Osteocyte (in vitro differentiated cells): Measurements from ENCODE around the gene APH1A. TPM values are rescaled to one million over a fixed set of nuclear protein-coding genes. Genes with fewer than 3 reads are reported as not detected.
"Not testable (repeated sequence)": the region's sequence is repeated elsewhere in the genome, so short reads cannot be mapped to it uniquely, and the experiment has no call there.

Source experiments
- DNase-seq: peaks from one replicate; pipeline ENCODE4 v3.0.0; 2021; ENCODE audit warnings: mixed read lengths; ENCODE audit not compliant: unreplicated experiment; ENCODE audit errors: extremely low spot score
- H3K27ac Mint-ChIP-seq: one replicate; pipeline ENCODE4 v1.8.0; 2021; ENCODE audit warnings: mild to moderate bottlenecking, mixed read lengths; ENCODE audit not compliant: unreplicated experiment
- H3K27me3 Mint-ChIP-seq: one replicate; pipeline ENCODE4 v1.8.0; 2021; ENCODE audit warnings: mixed read lengths; ENCODE audit not compliant: unreplicated experiment
- H3K36me3 Mint-ChIP-seq: one replicate; pipeline ENCODE4 v1.8.0; 2021; ENCODE audit warnings: mixed read lengths; ENCODE audit not compliant: unreplicated experiment
- H3K4me1 Mint-ChIP-seq: one replicate; pipeline ENCODE4 v1.8.0; 2021; ENCODE audit warnings: mixed read lengths; ENCODE audit not compliant: unreplicated experiment
- H3K4me3 Mint-ChIP-seq: one replicate; pipeline ENCODE4 v1.8.0; 2021; ENCODE audit warnings: mild to moderate bottlenecking, moderate library complexity, mixed read lengths; ENCODE audit not compliant: unreplicated experiment
- H3K9me3 Mint-ChIP-seq: one replicate; pipeline ENCODE4 v1.8.0; 2021; ENCODE audit warnings: mixed read lengths; ENCODE audit not compliant: unreplicated experiment
- CTCF ChIP-seq: fragments of 200-600 bp; sonication (generic); IDR thresholded peaks from 2 replicates; pipeline ENCODE4 v1.5.0; 2021; ENCODE audit warnings: antibody characterized with exemption, mild to moderate bottlenecking, moderate library complexity
- total RNA-seq: library from RNA; stranded (reverse); gene quantifications from 2 replicates; pipeline ENCODE4 v1.2.1, GENCODE V29; 2021

APH1A gene
- total RNA-seq, 1 donor from 2014 or later, result 138 TPM

DNA sequence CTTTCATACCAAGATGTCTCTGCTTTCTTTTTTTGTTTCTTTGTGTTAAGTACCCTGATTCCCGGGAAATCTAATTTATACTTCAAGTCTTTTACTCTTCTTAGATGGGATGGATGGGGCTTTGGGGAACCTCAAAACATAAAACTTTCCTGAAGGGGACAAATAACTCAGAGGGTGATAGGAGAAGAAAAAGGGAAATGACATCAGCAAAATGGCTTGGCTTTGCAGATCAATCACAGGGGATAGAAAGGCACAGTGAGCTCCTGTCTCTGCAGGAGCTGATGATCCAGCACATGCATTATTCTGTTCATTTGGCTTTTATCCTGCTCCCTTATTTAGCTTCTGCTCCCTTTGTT lies 12.6 kb downstream of the APH1A start:
- Mint-ChIP-seq H3K36me3 (no peaks in the 10 kb centered on the region), H3K4me3 (peak overlapping the region; percentile 51), H3K27ac (peak overlapping the region; percentile 92), H3K4me1 (peaks cover 38% of the 10 kb centered on the region), H3K9me3 (no peaks in the 10 kb centered on the region), H3K27me3 (peaks cover 16% of the 10 kb centered on the region)
- no peak for DNase-seq
- TF ChIP-seq CTCF, result no peak

GRCh38 chr1:150249936-150250335 lies 18.9 kb downstream of the APH1A start:
- Mint-ChIP-seq H3K27ac (no peak overlapping the region), H3K27me3 (no peaks in the 10 kb centered on the region), H3K9me3 (no peaks in the 10 kb centered on the region), H3K4me3 (no peak overlapping the region), H3K36me3 (no peaks in the 10 kb centered on the region), H3K4me1 (no peaks in the 10 kb centered on the region)
- no peak for TF ChIP-seq CTCF
- no peak for DNase-seq

DNA sequence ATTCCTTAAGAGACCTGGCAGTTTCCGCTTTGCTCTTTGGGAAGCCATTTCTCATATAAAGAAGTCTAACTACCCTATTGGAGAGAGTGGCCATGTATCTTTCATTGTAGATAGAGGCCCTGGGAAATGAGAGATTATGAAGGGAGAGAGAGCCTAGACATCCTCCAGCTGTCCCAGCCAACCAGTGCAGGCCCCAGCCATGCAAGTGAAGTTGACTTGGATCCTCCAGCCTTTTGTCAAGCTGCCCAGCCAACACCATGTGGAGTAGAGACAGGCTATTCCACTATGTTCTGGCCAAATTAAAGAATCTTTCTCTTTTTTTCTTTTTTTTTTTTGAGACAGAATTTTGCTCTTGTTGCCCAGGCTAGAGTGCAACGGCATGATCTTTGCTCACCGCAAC lies 25.8 kb downstream of the APH1A start:
- no peak for DNase-seq
- no peak for TF ChIP-seq CTCF
- H3K4me3 Mint-ChIP-seq, result no peak overlapping the region

GRCh38 chr1:150237746-150238145 lies 31.1 kb downstream of the APH1A start:
- H3K4me3 Mint-ChIP-seq, result no peak overlapping the region
- no peak for TF ChIP-seq CTCF
- H3K36me3 Mint-ChIP-seq, result no peaks in the 10 kb centered on the region
- peaks cover 18% of the 10 kb centered on the region for H3K4me1 Mint-ChIP-seq
- H3K27ac Mint-ChIP-seq, result no peak overlapping the region
- peak; percentile 46 for DNase-seq
- no peaks in the 10 kb centered on the region for H3K9me3 Mint-ChIP-seq
- H3K27me3 Mint-ChIP-seq, result no peaks in the 10 kb centered on the region

More for the DNA sequence above, 25.8 kb downstream of the APH1A start:
- no peaks in the 10 kb centered on the region for H3K4me1 Mint-ChIP-seq
- H3K9me3 Mint-ChIP-seq, result no peaks in the 10 kb centered on the region
- H3K27ac Mint-ChIP-seq, result no peak overlapping the region
- peaks cover 2% of the 10 kb centered on the region for H3K27me3 Mint-ChIP-seq
- H3K36me3 Mint-ChIP-seq, result no peaks in the 10 kb centered on the region

DNA sequence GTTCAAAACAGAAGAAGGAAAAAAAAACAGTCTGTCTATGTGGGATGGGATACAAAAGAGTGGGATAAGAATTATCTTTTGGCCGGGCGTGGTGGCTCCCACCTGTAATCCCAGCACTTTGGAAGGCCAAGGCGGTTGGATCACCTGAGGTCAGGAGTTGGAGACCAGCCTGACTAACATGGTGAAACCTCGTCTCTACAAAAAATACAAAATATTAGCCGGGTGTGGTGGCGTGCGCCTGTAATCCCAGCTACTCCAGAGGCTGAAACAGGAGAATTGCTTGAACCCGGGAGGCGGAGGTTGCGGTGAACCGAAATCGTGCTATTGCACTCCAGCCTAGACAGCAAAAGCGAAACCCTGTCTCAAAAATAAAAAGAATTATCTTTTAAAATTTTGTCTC lies 31.6 kb downstream of the APH1A start:
- not testable (repeated sequence) for H3K9me3 Mint-ChIP-seq, H3K4me3 Mint-ChIP-seq, H3K27ac Mint-ChIP-seq, H3K36me3 Mint-ChIP-seq, H3K27me3 Mint-ChIP-seq
- H3K4me1 Mint-ChIP-seq, result peaks cover 19% of the 10 kb centered on the region
- DNase-seq, result peak; percentile 15

GRCh38 chr1:150236614-150237100 lies 32.2 kb downstream of the APH1A start:
- Mint-ChIP-seq H3K9me3 (no peaks in the 10 kb centered on the region), H3K4me3 (no peak overlapping the region), H3K36me3 (no peaks in the 10 kb centered on the region), H3K27ac (no peak overlapping the region), H3K4me1 (peaks cover 19% of the 10 kb centered on the region), H3K27me3 (no peaks in the 10 kb centered on the region)
- no peak for TF ChIP-seq CTCF
- no peak for DNase-seq
